ENCODE measurements around the gene ADAMTS10.
"Not testable (repeated sequence)": the region's sequence is repeated elsewhere in the genome, so short reads cannot be mapped to it uniquely, and the experiment has no call there.

ADAMTS10 gene

GRCh38 chr19:8557642-8558238 is 52.8 kb downstream of the ADAMTS10 start:
- no peak for FAIRE-seq

- not testable (repeated sequence) for FAIRE-seq
These were observed 56.8 kb downstream of the ADAMTS10 start for GRCh38 chr19:8553729-8554128.

- FAIRE-seq = no peak
These were observed 57.7 kb downstream of the ADAMTS10 start for GRCh38 chr19:8552810-8553209.

GRCh38 chr19:8550070-8550469 is 60.4 kb downstream of the ADAMTS10 start:
- no peak for FAIRE-seq

GRCh38 chr19:8545743-8546142 is 64.8 kb downstream of the ADAMTS10 start:
- no peak for FAIRE-seq

- no peak for FAIRE-seq
These were observed 66.3 kb downstream of the ADAMTS10 start for GRCh38 chr19:8544168-8544567.

GRCh38 chr19:8539621-8540149 is 70.8 kb downstream of the ADAMTS10 start:
- no peak for FAIRE-seq

GRCh38 chr19:8537099-8537498 is 73.4 kb downstream of the ADAMTS10 start:
- no peak for FAIRE-seq

- FAIRE-seq = no peak
These were observed 74.2 kb downstream of the ADAMTS10 start for GRCh38 chr19:8536282-8536681.

GRCh38 chr19:8532225-8532624 is 78.3 kb downstream of the ADAMTS10 start:
- no peak for FAIRE-seq

GRCh38 chr19:8531470-8531869 is 79.0 kb downstream of the ADAMTS10 start:
- FAIRE-seq = no peak
